Karpas-422 (cell line): ENCODE results near the gene MKKS. TPM values are rescaled to one million over a fixed set of nuclear protein-coding genes. Genes with fewer than 3 reads are reported as not detected.

Experiments used
- DNase-seq: peaks from one replicate; pipeline ENCODE4 v3.0.0-alpha.2; 2015
- H2AFZ ChIP-seq: fragments of 200-600 bp; sonication (generic); 2 replicates; pipeline ENCODE4 v1.6.1; 2014; ENCODE audit warnings: antibody characterized with exemption, low read length, mixed read lengths
- H3K27ac ChIP-seq: fragments of 200-600 bp; sonication (generic); 2 replicates; pipeline ENCODE4 v1.5.1; 2014; ENCODE audit warnings: mild to moderate bottlenecking, low read length, moderate library complexity
- H3K27me3 ChIP-seq: fragments of 200-600 bp; sonication (generic); 2 replicates; pipeline ENCODE4 v1.6.1; 2014; ENCODE audit warnings: low read length, mixed read lengths
- H3K36me3 ChIP-seq: fragments of 200-600 bp; sonication (generic); 2 replicates; pipeline ENCODE4 v1.6.1; 2014; ENCODE audit warnings: low read length, mixed read lengths; ENCODE audit not compliant: insufficient read depth
- H3K4me1 ChIP-seq: fragments of 200-600 bp; sonication (generic); 2 replicates; pipeline ENCODE4 v1.6.1; 2014; ENCODE audit warnings: mild to moderate bottlenecking, low read length, mixed read lengths
- H3K4me2 ChIP-seq: fragments of 200-600 bp; sonication (generic); 2 replicates; pipeline ENCODE4 v1.6.1; 2014; ENCODE audit warnings: low read length, low read depth, mild to moderate bottlenecking; ENCODE audit not compliant: poor library complexity, severe bottlenecking
- H3K4me3 ChIP-seq: fragments of 200-600 bp; sonication (generic); 2 replicates; pipeline ENCODE4 v1.5.1; 2014; ENCODE audit warnings: mild to moderate bottlenecking, antibody characterized with exemption, low read length, mixed read lengths
- H3K79me2 ChIP-seq: fragments of 200-600 bp; sonication (generic); 2 replicates; pipeline ENCODE4 v1.6.1; 2014; ENCODE audit warnings: mild to moderate bottlenecking, low read length, mixed read lengths
- H3K9ac ChIP-seq: fragments of 200-600 bp; sonication (generic); 2 replicates; pipeline ENCODE4 v1.6.0; 2014; ENCODE audit warnings: low read length
- H3K9me2 ChIP-seq: fragments of 200-600 bp; sonication (generic), shearing (Covaris generic); replicated peaks from 2 replicates; pipeline ENCODE4 v1.6.0; 2014; ENCODE audit warnings: mild to moderate bottlenecking, low read length, moderate library complexity; ENCODE audit not compliant: insufficient read depth
- H3K9me3 ChIP-seq: fragments of 300-700, 200-600 bp; sonication (generic); 2 replicates; pipeline ENCODE4 v1.6.1; 2014; ENCODE audit warnings: low read length, mixed read lengths
- H4K20me1 ChIP-seq: fragments of 200-600 bp; sonication (generic); 2 replicates; pipeline ENCODE4 v1.6.1; 2014; ENCODE audit warnings: mild to moderate bottlenecking, antibody characterized with exemption, low read length, low read depth; ENCODE audit not compliant: insufficient read depth
- total RNA-seq: library from RNA; depleted of rRNA; stranded (reverse); fragments of >200 nt; shearing (Covaris generic); gene quantifications from 2 replicates; pipeline ENCODE4 v1.2.3, GENCODE V29; 2014; ENCODE audit warnings: low replicate concordance

The MKKS gene
- total RNA-seq, 1 experiment from 2014 or later = 14.6 TPM

DNA sequence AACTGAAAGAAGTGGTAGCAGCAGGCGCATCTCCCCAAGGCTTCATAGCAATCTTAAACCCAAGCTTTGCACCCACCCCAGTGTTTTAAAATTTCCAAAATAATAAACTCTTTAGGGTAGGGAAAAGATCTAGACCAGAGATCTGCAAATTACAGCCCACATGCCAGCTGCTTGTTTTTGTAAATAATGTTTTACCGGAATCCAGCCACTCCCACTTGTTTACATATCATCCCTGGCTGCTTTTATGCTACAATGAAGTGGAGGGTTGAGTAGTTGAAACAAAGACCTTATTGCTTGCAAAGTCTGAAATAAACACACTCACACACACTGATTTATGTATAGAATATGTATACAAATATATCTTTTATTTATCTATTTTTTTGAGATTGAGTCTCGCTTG lies 31.1 kb upstream of the MKKS start:
- Histone ChIP-seq H4K20me1 (no peaks in the 10 kb centered on the region), H3K27me3 (no peaks in the 10 kb centered on the region), H3K9ac (no peak overlapping the region), H3K9me3 (no peaks in the 10 kb centered on the region), H3K4me1 (no peaks in the 10 kb centered on the region), H3K4me2 (no peak overlapping the region), H3K4me3 (no peak overlapping the region), H3K27ac (no peak overlapping the region), H3K36me3 (peaks cover 5% of the 10 kb centered on the region; the same call in 1 of the 2 replicates), H3K9me2 (no peaks in the 10 kb centered on the region), H2AFZ (no peak overlapping the region), H3K79me2 (peaks cover 90% of the 10 kb centered on the region)
- no peak for DNase-seq

DNA sequence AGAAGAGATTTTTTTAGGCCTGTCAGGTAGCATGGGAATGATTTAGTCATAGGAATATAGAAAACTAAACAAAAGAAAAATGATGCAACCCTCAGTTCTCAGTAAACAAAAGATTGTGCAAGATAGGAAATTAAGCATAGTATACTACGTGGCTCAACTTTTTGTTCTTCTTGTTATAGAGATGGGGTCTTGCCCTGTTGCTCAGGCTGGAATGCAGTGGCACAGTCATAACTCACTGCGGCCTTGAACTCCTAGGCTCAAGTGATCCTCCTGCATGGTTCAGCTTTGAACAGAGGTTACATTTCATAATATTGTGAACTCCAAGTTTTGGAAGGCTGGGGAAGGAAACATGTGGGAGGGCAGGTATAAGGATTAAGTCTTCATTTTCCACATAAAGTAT lies 29.6 kb upstream of the MKKS start:
- H3K27ac ChIP-seq = no peak overlapping the region
- H2AFZ ChIP-seq = no peak overlapping the region
- DNase-seq = no peak
- peaks cover 10% of the 10 kb centered on the region for H3K36me3 ChIP-seq
- H3K27me3 ChIP-seq = no peaks in the 10 kb centered on the region
- H3K9ac ChIP-seq = no peak overlapping the region
- no peak overlapping the region for H3K4me2 ChIP-seq
- no peaks in the 10 kb centered on the region for H3K4me1 ChIP-seq
- no peak overlapping the region for H3K4me3 ChIP-seq
- peaks cover 95% of the 10 kb centered on the region for H3K79me2 ChIP-seq
- no peaks in the 10 kb centered on the region for H3K9me2 ChIP-seq
- no peaks in the 10 kb centered on the region for H3K9me3 ChIP-seq
- no peaks in the 10 kb centered on the region for H4K20me1 ChIP-seq

DNA sequence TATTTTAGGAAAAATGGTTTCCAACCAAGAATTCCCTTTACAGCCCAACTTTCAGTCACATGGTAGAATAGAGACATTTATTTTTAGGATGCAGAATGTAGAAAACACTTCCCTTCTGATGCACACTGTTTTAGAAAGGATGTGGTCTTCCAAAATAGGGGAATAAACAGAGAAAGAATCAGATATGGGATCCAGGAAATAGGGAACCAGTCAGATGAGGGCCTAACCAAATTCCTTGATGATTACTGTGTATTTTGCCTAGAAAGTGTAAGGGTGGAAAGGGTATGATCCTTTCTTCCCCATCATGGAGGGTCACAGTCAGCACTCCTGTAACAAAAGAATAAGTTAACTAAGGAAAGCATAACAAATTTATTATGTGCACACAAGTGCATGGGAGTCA lies 28.5 kb upstream of the MKKS start:
- H3K9me2 ChIP-seq = no peaks in the 10 kb centered on the region
- H4K20me1 ChIP-seq = no peaks in the 10 kb centered on the region
- H3K4me2 ChIP-seq = no peak overlapping the region
- H3K9me3 ChIP-seq = peaks cover 3% of the 10 kb centered on the region; the same call in 1 of the 2 replicates
- no peak overlapping the region for H3K27ac ChIP-seq
- no peak overlapping the region for H2AFZ ChIP-seq
- no peaks in the 10 kb centered on the region for H3K27me3 ChIP-seq
- no peak for DNase-seq
- no peak overlapping the region for H3K9ac ChIP-seq
- no peak overlapping the region for H3K4me3 ChIP-seq
- H3K36me3 ChIP-seq = peaks cover 10% of the 10 kb centered on the region
- peaks cover 95% of the 10 kb centered on the region for H3K79me2 ChIP-seq
- H3K4me1 ChIP-seq = no peaks in the 10 kb centered on the region

DNA sequence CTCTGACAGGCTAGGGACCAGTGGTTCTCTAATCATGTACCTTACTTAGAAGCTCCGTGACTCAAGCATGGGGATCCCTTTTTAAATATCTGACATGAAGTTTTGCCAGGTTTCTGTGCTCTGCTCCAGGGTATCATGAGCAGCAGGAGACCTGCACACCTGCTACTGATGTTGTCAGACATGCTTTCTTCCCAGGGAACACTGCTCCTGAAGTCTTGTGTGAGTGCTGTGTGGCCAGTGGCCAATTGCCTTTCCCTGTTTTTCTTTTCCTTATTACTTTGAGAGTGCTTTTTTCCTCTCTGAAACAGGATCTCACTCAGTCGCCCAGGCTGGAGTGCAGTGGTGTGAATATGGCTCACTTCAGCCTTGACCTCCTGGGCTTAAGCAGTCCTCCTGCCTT lies 27.5 kb upstream of the MKKS start:
- no peaks in the 10 kb centered on the region for H4K20me1 ChIP-seq
- H2AFZ ChIP-seq = no peak overlapping the region
- no peak overlapping the region for H3K4me3 ChIP-seq
- DNase-seq = no peak
- H3K9me3 ChIP-seq = peaks cover 6% of the 10 kb centered on the region; the same call in 1 of the 2 replicates
- no peaks in the 10 kb centered on the region for H3K27me3 ChIP-seq
- peaks cover 95% of the 10 kb centered on the region for H3K79me2 ChIP-seq
- no peak overlapping the region for H3K27ac ChIP-seq
- peaks cover 12% of the 10 kb centered on the region for H3K36me3 ChIP-seq
- no peaks in the 10 kb centered on the region for H3K4me1 ChIP-seq
- no peak overlapping the region for H3K4me2 ChIP-seq
- H3K9me2 ChIP-seq = no peaks in the 10 kb centered on the region
- H3K9ac ChIP-seq = no peak overlapping the region

DNA sequence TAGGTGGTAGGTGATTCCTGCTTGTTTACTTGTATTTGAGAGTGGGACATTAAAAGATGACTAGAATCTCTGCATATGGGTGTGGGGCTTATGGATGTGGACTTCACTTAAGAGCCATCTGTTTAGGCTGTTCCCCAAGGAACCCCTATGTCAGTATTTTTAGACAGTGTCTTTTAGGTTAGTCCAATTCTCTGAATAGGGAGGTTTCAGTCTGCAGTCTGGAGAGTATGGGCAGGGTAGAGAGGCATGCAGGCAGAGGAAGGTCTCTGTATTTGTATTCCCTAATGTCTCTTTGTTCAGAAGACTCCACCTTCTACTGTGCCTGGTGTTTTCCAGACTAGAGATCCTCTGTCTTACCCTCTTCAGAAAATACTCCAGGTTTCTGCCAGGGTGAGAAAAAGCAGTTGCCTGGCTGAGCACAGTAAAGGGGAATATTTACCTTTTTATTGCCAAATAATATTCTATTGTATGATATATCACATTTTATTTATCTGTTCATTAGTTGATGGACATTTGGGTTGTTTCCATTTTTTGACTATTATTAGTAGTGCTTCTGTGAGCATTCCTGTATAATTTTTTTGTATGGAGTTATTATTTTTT lies 20.2 kb upstream of the MKKS start:
- Histone ChIP-seq H3K27me3 (no peaks in the 10 kb centered on the region), H3K36me3 (peaks cover 3% of the 10 kb centered on the region; the same call in 1 of the 2 replicates), H3K27ac (peak overlapping the region; percentile 79), H3K9me3 (peaks cover 9% of the 10 kb centered on the region), H4K20me1 (no peaks in the 10 kb centered on the region), H2AFZ (no peak overlapping the region), H3K4me3 (no peak overlapping the region), H3K4me2 (peak overlapping the region; percentile 68), H3K4me1 (peaks cover 30% of the 10 kb centered on the region), H3K79me2 (peaks cover 91% of the 10 kb centered on the region), H3K9me2 (no peaks in the 10 kb centered on the region), H3K9ac (0 out of 2 replicates have a peak overlapping the region, but pooled peaks have one; percentile 40)
- peak; percentile 65 for DNase-seq

DNA sequence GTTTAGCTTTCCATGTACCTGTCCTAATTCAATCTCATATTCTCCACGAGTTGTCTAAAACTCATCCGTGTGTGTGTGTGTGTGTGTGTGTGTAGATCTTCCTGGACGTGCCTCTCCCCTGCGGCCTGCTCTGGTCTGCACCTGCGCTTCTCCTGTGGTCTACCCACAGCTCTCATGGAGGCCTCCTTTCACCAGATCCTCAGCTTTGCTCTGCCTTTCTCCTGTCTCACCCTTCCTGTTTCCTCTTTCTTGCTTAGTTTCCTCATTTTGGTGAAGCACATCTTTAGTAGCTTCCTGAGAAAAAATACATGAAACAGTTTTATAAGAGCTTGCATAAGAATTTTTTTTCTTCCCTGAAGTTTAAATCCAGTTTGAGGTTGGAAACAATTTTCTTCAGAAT lies 19.2 kb upstream of the MKKS start:
- peak; percentile 73 for DNase-seq
- H3K4me3 ChIP-seq = 0 out of 2 replicates have a peak overlapping the region, but pooled peaks have one; percentile 11
- 0 out of 2 replicates have a peak, but pooled peaks cover 3% of the 10 kb centered on the region for H3K36me3 ChIP-seq
- peaks cover 40% of the 10 kb centered on the region for H3K4me1 ChIP-seq
- H3K4me2 ChIP-seq = peak overlapping the region; percentile 68
- no peaks in the 10 kb centered on the region for H3K9me2 ChIP-seq
- H3K9ac ChIP-seq = peak overlapping the region; percentile 40
- H3K9me3 ChIP-seq = peaks cover 9% of the 10 kb centered on the region
- peak overlapping the region; percentile 76; the same call in 1 of the 2 replicates for H2AFZ ChIP-seq
- H4K20me1 ChIP-seq = no peaks in the 10 kb centered on the region
- peak overlapping the region; percentile 79 for H3K27ac ChIP-seq
- H3K79me2 ChIP-seq = peaks cover 91% of the 10 kb centered on the region
- H3K27me3 ChIP-seq = no peaks in the 10 kb centered on the region

DNA sequence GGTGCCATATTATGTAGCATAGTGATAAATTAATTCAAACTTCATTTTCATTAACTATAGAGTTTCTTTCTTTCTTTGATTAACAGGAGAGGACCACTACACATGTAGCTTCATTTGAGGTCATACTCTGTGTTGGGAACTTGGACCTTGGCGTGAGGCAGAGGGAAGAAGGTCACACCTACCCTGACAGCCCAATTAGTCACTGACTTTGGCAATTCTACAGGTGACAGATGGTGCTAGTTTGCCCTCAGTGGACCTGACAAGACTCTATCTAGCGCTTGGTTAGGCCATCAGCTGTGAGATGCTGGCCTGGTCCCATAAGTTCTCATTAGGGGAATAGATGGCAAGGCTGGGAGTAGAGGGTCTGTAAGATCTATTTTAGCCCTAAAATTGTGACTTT lies 15.2 kb upstream of the MKKS start:
- Histone ChIP-seq H4K20me1 (no peaks in the 10 kb centered on the region), H3K79me2 (peaks cover 86% of the 10 kb centered on the region), H2AFZ (no peak overlapping the region), H3K4me1 (peaks cover 54% of the 10 kb centered on the region), H3K36me3 (no peaks in the 10 kb centered on the region), H3K27ac (peak overlapping the region; percentile 84), H3K27me3 (no peaks in the 10 kb centered on the region), H3K4me3 (no peak overlapping the region), H3K9ac (no peak overlapping the region), H3K9me2 (no peaks in the 10 kb centered on the region), H3K9me3 (no peaks in the 10 kb centered on the region), H3K4me2 (no peak overlapping the region)
- no peak for DNase-seq

DNA sequence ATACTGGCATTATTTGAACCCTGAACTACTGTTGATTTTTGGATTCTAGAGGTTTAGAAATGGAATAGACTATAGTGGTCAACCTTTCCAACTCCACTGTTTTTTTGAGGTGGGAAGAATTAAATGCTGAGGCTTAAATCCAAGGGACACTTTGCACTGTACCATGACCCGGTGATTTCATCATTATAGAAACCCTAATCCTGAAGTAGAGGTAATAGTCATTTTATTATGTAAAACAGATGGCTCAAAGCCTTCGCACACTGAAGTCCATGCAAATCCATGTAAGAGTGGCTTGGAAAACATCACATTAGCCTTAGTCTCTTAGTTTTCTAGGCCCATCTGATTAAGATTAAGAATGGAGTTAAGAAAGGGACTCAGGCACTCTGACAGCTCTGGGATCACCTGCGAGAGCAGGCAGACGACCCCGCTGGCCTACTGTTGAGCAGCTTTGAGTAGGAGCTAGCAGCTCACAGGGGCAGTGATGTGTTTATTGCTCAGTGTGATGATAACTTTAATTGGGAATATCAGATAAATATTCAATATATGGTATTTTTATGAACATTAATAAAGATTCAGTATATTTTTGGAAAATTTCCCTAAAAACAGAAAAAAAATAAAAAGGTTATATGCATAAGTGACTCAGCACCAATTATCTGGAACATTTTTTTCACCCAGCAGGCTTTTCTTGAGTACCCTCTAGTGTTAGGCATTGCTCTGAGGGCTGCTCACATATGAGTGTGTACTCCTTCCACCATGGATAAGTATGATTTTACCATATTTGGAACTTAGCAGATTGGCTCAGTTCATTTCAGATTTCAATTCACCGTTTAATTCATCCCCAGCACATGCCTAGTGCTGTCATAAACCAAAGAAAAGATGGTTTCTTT lies 14.5 kb upstream of the MKKS start:
- peak overlapping the region; percentile 84 for H3K27ac ChIP-seq
- H3K27me3 ChIP-seq = no peaks in the 10 kb centered on the region
- H3K9me3 ChIP-seq = no peaks in the 10 kb centered on the region
- no peaks in the 10 kb centered on the region for H3K36me3 ChIP-seq
- H3K4me1 ChIP-seq = peaks cover 47% of the 10 kb centered on the region
- peak; percentile 66 for DNase-seq
- H4K20me1 ChIP-seq = no peaks in the 10 kb centered on the region
- H3K4me3 ChIP-seq = peak overlapping the region; percentile 21
- H3K4me2 ChIP-seq = peak overlapping the region; percentile 50
- no peak overlapping the region for H2AFZ ChIP-seq
- peaks cover 79% of the 10 kb centered on the region for H3K79me2 ChIP-seq
- H3K9me2 ChIP-seq = no peaks in the 10 kb centered on the region
- H3K9ac ChIP-seq = peak overlapping the region; percentile 27; the same call in 1 of the 2 replicates
